Superior temporal gyrus (tissue), 1 donor: Measurements from ENCODE around the gene BAZ1A.

Experiments
- DNase-seq: peaks from one replicate; pipeline ENCODE4 v3.0.0-alpha.2; 2016; ENCODE audit errors: extremely low spot score

The BAZ1A gene

DNA sequence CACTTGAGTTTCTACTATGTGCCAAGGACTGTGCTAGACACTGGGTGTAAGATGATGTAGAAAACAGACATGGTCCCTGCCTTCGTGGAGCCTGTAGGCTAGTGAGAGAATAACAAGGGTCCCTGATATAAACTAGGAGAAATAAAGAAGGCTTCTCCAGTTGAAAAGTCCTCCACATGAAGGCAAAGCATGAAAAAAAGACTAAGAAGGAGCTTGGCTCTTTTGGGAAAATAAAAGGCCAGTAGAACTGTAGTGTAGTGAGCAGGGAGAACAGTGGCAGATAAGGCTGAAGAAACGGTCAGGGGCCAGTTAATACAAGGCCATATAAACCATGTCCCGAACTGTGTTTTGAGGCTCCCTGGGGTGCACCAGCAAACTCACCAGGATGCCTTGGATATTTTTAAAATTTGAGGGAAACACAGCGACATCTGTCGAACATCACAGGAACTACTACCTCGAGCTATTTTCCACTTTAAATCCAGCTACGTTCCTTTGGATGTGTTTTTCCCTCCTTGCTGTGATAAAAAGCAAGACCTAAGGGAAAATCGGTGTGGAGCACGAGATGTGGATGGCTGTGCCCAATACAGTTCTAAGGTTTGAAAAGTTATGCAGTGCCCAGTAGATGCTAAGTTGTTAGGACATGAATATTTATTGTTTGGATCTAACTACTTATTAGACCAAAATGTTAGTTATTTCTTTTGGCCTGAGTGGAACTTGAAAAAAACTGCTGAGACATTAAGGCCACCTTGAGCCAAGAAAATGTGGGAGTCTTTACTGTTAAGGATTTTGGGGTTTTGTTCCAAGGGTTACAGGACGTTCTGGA, 152.2 kb downstream of the BAZ1A start:
- peak; percentile 96 for DNase-seq

DNA sequence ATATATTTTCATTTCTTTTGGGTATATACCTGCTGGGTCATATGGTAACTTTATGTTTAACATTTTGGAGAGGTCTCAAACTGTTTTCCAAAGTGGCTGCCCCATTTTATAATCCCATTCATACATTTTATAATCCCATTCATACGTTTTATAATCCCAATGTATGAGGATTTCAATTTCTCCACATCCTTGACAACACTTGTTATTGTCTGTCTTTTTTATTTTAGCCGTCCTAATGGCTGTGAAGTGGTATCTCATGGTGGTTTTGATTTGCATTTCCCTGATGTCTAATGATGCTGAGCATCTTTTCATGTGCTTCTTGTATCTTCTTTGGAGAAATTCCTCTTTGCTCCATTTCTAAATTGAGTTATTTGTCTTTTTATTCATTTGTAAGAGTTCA, 154.0 kb downstream of the BAZ1A start:
- DNase-seq: peak; percentile 6

DNA sequence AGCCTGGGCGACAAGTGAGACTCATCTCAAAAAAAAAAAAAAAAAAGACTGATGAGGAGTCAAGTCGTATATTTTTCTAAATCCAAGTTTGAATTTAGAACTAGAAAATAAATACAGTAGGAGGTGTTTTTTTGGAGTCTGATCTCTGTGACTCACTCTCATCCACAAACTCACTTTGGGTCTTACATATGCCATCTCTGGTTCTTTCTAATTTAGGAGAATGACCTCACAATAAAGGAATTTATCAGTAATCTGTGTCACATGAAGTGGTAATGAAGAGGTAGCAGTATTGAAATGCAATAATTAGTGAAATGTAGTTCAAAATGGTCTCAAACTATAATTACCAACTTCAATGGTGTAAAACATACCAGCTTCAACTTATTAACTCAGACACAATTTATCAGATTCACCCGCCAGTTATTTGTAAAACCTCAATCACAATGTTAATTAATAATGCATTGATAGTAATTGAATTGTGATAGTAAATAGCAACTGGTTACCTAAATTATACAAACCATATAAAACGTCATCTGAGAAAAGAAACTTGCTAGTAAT, 156.3 kb downstream of the BAZ1A start:
- peak; percentile 10 for DNase-seq

DNA sequence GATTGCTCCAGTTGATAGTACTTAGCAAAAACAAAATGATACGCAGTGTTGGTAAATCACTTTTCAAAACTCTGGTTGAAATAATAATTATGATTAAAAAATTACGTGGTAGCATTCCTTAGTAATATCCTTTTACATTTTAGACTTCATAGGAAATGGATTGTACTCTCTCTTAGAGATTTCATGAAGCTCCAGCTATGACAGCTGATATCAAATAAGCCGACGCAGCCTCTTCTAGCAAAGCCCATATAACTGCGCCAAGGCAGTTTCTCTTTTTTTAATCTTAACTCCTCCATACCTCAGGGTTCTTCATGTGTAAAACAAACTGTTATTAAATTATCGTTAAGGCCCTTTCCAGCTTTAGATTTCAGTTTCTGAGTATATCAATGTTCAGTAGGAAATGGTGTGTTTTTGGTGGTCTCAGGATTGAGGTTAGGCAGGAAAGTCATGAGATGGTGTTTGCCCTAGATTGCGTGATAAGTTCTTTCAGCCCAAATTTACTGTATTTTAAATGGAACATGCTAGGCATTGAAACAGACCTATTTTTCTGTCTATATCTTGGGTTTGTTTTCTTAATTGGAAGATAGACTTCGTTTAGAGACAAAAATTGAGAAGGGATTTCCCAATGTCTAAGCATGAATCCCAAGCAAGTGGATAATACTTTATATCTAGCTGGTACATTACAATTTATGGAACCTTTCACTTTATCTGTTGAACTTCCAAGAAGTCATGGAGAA, 159.9 kb downstream of the BAZ1A start:
- peak; percentile 82 for DNase-seq

DNA sequence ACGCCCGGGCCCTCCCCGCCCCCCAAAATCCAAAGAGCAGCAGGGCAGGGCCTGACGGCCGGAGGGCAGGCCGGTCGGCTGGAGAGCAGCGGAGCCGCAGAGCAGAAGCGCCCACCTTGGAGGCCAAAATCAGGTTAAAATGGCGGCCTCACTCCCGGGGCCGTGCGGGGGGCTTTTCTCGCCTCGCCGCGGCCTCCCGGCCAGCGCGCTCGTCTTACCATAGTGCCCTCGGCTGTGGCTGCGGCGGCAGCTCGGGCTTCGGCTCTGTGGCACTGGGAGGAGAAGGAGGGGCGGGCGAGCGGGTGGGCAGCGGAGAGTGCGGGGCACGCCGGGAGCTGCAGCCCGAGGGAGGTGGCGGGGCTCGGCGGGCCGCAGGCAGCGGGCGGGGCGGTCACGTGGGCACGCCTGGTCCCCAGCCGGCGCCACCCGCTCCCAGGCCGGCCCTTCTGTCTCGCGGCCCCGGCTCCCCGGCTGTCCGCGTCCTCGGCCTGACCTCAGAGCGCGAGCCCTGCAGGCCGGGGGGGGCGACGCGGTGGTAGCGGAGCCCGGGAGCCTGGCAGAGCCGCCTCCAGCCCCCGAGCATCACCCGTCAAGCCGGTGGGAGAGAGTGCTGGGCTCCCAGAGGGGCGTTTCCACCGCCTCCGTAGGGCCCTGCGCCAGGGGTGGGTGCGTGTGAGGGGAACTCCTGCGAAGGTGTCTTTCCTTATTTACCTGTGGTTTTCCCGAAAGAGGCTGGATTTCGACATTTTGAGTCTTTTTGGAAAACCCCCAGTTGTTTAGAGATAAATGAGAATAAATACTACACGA, 160.6 kb downstream of the BAZ1A start, which contains the start of gene CFL2:
Gene CFL2 (minus strand): TSS at position 274 of the 807 bp plus-strand sequence. CDS start 53 bp downstream, at position 221.
- peak; percentile 89 for DNase-seq

DNA sequence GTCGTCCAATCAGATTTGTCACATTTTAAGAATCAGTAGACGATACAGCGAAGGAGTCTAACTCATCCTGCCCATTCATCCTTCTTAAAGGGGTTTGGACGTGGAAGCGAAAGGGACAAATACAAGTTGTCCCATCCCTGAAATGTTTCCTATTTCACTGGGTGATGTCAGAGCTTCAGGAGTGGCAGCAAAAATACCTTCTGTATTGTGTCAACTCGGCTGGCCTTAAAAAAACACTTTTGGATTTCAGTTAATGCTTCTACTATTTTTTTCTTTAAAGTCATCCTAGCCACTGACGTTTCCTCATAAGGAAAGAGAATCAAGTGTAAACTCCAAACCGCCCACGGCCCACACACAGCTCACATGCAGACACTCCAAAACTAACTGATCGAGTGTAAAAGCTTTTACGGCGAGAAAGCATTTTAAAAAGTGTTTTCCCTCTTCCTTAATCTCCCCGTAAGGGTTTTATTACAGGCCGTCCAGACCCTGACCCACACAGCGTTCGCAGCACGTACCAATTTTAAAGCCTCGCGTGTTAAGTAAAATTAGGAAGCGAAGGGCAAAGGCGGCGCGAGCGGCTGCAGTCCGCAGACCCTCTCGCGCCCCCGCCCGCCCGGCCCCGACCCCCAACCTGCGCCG, 161.4 kb downstream of the BAZ1A start:
- DNase-seq: peak; percentile 80

DNA sequence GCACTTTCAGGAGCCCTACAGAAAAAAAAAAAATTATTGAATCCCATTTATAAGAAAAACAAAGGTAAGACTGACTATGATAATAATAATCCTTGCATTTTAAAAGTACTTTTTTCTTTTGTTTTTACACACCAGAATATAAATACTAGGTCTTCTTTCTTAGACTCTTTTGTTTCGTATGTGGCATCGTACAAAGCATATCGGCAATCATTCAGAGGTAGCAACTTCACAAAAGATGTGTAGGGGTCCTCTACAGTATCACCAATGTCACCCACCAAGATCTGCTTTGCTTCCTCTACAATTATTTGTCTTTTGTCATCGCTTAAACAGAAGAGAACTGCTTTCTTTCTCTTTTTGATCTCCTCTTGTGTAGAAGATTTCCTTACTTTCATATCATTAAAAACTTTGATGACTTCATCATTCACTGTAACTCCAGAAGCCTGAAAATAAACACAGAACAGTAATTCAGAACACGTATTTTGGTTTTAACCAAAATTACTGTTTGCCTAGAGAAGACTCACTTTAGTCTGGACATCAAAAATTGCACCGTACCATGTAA, 162.0 kb downstream of the BAZ1A start:
- DNase-seq: no peak

DNA sequence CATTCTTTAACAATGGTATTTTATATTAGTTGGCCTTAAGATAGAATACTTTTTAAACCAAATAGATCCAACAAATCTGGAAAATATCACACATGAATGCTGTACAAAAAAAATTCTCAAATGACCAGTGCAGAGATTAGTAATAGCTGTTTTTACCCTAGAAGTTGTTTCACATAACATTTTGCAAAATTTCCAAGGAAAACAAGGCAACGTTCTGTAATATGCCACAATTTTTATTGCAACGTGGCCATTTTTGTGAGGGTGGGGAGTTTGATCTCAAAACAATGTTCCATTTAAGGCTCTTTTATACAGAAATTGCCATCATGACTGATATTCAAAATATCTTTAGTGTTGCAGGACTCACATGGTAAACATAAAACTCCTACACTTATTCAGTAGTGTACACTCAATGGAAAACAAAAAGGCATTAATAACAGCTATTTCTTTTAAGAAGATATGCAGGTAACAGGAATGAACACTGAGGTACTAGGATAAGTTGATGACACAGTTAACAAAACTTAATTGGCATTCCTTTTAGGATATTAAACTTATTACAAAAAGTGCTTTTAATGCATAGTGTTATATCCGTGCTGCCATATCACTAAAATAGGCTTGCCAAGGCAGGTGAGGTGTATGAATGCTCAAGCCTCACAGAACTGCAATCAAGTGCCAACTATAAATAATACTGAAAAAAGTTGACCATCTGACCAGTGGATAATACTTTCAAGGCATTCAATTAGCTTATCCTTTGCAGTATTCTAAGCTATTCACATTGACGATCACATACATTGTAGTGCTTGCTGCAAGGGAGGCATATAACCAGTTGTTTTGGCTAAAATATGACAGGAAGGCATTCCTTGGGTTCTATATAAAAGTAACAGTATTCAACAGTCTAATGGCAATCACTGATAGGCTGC, 163.1 kb downstream of the BAZ1A start:
- peak; percentile 56 for DNase-seq

DNA sequence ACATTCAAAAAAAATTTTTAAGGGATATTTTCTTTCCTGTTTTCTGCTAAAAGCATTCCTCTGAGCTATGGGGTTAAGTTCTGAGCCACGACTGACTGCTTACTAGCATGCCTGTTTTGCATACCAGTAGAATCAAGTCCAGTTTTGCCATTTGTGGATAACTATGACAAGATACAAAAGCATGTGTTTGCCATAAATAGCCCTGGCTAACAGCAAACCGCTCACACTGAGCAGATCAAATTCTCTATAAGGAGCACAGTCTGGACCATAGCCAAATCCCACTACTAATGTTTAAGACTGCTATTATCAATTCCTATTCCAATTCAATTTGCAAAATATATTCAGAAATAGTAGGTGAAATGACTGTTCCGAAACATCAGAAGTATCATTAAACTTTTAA, 164.0 kb downstream of the BAZ1A start:
- DNase-seq: peak; percentile 88

DNA sequence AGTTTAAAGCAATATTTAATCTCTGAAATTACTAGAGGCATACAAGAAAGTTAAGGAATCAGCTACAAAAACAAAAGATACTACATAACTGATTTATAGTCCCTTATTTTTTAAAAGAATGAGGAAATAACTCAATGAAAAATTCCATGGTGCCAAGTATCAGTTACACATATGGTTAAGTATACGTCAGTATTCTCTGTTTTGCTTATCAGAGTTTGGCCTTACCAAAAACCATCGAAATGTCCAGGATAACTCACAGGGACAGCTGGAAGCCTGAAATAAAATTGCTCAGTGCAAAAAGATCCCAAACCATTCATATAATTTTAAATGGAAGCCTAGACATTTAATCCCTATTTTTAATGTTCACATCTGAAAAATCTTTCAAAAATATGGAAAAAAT, 164.4 kb downstream of the BAZ1A start:
- peak; percentile 52 for DNase-seq

DNA sequence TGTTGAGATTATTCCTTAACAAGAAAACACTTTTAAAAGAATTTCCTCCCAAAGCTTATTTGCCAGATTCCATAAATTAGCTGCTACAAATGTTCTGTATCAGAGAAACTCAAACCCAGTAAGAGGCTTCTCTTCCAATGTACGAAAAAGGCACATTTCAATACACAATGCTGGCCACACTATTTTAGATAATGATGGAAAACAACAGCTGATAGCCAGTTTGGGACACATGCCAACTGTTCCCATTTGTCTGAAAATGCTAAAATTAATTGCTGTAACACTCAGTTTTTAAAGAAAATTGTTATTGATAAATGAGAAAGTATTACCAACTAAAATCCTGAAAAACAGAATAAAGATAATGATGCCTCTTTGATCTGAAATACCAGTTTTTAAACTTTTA, 165.2 kb downstream of the BAZ1A start:
- peak; percentile 68 for DNase-seq

DNA sequence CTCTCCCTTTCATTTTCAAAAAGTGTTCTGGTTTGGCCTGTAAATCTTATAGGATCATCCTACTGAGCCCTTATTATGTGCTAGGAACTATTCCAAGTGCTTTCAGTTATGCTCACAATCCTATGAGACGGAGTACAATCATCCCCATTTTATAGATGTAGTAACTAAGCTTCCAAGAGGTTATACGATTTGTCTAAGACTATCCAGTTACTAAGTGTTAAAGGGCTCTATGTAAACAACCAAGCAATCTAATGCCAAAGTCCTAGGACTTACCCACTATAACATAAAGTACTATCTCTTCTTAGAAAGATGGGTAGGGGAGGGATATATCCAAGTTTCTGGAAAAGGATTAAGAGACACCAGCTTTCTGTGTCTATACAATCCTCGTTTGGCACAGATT, 167.4 kb downstream of the BAZ1A start:
- DNase-seq: peak; percentile 15
